B cell (primary cell): Measurements from ENCODE around the gene TRIO.

ENCODE experiments used
- EZH2 ChIP-seq: IDR thresholded peaks from 2 replicates; pipeline ENCODE4 v1.6.1; 2012; ENCODE audit warnings: borderline replicate concordance, low read depth, mild to moderate bottlenecking, moderate library complexity, low read length; ENCODE audit not compliant: insufficient read depth, poor library complexity, severe bottlenecking
- TF ChIP-seq, protein P1 (sequence below): fragments of 200-600 bp; IDR thresholded peaks from one replicate; pipeline ENCODE4 v1.8.0; 2022; ENCODE audit warnings: antibody characterized with exemption, mild to moderate bottlenecking

DNA sequence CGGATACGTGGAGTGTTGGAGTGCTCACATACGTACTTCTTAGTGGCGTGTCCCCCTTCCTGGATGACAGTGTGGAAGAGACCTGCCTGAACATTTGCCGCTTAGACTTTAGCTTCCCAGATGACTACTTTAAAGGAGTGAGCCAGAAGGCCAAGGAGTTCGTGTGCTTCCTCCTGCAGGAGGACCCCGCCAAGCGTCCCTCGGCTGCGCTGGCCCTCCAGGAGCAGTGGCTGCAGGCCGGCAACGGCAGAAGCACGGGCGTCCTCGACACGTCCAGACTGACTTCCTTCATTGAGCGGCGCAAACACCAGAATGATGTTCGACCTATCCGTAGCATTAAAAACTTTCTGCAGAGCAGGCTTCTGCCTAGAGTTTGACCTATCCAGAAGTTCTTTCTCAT lies 364.9 kb downstream of the TRIO start:
- TF ChIP-seq, protein P1, sequence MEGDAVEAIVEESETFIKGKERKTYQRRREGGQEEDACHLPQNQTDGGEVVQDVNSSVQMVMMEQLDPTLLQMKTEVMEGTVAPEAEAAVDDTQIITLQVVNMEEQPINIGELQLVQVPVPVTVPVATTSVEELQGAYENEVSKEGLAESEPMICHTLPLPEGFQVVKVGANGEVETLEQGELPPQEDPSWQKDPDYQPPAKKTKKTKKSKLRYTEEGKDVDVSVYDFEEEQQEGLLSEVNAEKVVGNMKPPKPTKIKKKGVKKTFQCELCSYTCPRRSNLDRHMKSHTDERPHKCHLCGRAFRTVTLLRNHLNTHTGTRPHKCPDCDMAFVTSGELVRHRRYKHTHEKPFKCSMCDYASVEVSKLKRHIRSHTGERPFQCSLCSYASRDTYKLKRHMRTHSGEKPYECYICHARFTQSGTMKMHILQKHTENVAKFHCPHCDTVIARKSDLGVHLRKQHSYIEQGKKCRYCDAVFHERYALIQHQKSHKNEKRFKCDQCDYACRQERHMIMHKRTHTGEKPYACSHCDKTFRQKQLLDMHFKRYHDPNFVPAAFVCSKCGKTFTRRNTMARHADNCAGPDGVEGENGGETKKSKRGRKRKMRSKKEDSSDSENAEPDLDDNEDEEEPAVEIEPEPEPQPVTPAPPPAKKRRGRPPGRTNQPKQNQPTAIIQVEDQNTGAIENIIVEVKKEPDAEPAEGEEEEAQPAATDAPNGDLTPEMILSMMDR: no peak
- no peak for TF ChIP-seq EZH2
